BJ (cell line): ENCODE results near the gene PCGF3. TPM values are rescaled to one million over a fixed set of nuclear protein-coding genes. Genes with fewer than 3 reads are reported as not detected.

Experiments used
- CTCF ChIA-PET: fragments of 350-600 bp; formaldehyde crosslinking; extraction: SDS; loops from one replicate; lab custom pipeline; 2021; ENCODE audit warnings: antibody characterized with exemption, inconsistent platforms; lab: Yijun Ruan, JAX
- POLR2A ChIA-PET: fragments of 300-600 bp; sonication (Branson Sonifier 250); formaldehyde crosslinking; extraction: SDS; loops from one replicate; lab custom pipeline; 2021; ENCODE audit warnings: antibody characterized with exemption; lab: Charles Lee
- DNase-seq: peaks from one replicate; pipeline ENCODE4 v3.0.0-alpha.2; 2011; ENCODE audit warnings: low read depth
- H3K27me3 ChIP-seq: 2 replicates; pipeline ENCODE4 v1.6.0; 2011; ENCODE audit warnings: low read length; ENCODE audit not compliant: control insufficient read depth, insufficient read depth
- H3K36me3 ChIP-seq: 2 replicates; pipeline ENCODE4 v1.5.1; 2011; ENCODE audit warnings: low read length; ENCODE audit not compliant: control insufficient read depth, insufficient read depth
- H3K4me3 ChIP-seq: 2 replicates; pipeline ENCODE4 v1.5.1; 2011; ENCODE audit warnings: low read depth, mild to moderate bottlenecking, control low read depth, low read length
- polyA plus RNA-seq: library from polyadenylated mRNA; depleted of rRNA; stranded (reverse); fragments of >200 nt; gene quantifications from 2 replicates; pipeline ENCODE4 v1.2.3, GENCODE V29; 2011
- TF ChIP-seq, protein P1 (sequence below): IDR thresholded peaks from 2 replicates; pipeline ENCODE4 v1.5.1; 2011; ENCODE audit warnings: low read depth, mild to moderate bottlenecking, control low read depth, inconsistent platforms, low read length, moderate library complexity; ENCODE audit not compliant: insufficient read depth

The PCGF3 gene
- polyA plus RNA-seq, 1 experiment, result 37.6 TPM

DNA sequence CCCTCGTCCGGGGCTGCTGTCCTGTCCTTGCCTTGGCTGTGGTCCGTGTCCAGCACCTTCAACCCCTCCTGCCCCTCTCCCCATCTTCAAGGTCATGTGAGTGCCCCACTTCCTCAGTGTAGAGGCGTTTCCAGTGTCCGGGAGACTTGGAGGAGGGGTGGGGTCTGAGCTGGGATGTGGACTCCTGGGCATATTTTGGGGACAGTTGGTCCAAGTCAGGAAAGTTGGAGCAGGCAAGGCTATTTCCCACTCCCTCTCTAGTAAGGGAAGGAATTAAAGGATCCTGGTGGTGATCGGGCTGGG is 3.0 kb downstream of the PCGF3 start:
- Histone ChIP-seq H3K4me3 (no peak overlapping the region), H3K36me3 (peaks cover 5% of the 10 kb centered on the region; the same call in 1 of the 2 replicates), H3K27me3 (no peaks in the 10 kb centered on the region)
- CTCF ChIA-PET, result interaction anchor here (1.7 kb wide), 1 partner anchor 33 kb away, joined by 4 read pairs; no protein-coding TSS in a partner anchor
- POLR2A ChIA-PET, result no interaction called here
- TF ChIP-seq, protein P1, sequence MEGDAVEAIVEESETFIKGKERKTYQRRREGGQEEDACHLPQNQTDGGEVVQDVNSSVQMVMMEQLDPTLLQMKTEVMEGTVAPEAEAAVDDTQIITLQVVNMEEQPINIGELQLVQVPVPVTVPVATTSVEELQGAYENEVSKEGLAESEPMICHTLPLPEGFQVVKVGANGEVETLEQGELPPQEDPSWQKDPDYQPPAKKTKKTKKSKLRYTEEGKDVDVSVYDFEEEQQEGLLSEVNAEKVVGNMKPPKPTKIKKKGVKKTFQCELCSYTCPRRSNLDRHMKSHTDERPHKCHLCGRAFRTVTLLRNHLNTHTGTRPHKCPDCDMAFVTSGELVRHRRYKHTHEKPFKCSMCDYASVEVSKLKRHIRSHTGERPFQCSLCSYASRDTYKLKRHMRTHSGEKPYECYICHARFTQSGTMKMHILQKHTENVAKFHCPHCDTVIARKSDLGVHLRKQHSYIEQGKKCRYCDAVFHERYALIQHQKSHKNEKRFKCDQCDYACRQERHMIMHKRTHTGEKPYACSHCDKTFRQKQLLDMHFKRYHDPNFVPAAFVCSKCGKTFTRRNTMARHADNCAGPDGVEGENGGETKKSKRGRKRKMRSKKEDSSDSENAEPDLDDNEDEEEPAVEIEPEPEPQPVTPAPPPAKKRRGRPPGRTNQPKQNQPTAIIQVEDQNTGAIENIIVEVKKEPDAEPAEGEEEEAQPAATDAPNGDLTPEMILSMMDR, result no peak
- no peak for DNase-seq

- Histone ChIP-seq H3K36me3 (peaks cover 6% of the 10 kb centered on the region; the same call in 1 of the 2 replicates), H3K4me3 (no peak overlapping the region), H3K27me3 (no peaks in the 10 kb centered on the region)
- CTCF ChIA-PET, result interaction anchor here (1.7 kb wide), 1 partner anchor 33 kb away, joined by 4 read pairs; no protein-coding TSS in a partner anchor
- DNase-seq, result no peak
- TF ChIP-seq, protein P1, result no peak
- POLR2A ChIA-PET, result no interaction called here
Measured at GRCh38 chr4:709348-709747, 3.7 kb downstream of the PCGF3 start.

DNA sequence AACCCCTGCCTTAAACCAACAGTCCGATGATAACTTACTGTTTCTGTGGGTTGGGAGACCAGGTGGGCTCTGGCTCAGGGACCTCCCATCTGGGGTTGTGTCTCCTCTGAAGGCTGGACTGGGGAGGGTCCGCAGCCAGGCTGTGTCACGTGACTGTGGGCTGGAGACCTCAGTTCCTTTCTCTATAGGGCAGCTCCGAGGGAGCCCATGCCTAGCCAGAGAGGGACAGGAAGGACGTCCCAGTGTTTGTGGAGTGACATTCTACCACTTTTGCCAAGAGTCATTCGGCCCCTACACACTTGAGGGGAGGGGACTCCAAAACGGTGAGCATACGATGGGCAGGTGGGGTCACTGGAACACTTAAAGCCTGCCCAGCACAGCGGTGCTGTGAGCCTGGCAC is 4.5 kb downstream of the PCGF3 start:
- CTCF ChIA-PET, result interaction anchor here (1.7 kb wide), 1 partner anchor 32 kb away, joined by 4 read pairs; no protein-coding TSS in a partner anchor
- peaks cover 8% of the 10 kb centered on the region; the same call in 1 of the 2 replicates for H3K36me3 ChIP-seq
- POLR2A ChIA-PET, result no interaction called here
- H3K4me3 ChIP-seq, result no peak overlapping the region
- TF ChIP-seq, protein P1, result no peak
- no peaks in the 10 kb centered on the region for H3K27me3 ChIP-seq
- no peak for DNase-seq

DNA sequence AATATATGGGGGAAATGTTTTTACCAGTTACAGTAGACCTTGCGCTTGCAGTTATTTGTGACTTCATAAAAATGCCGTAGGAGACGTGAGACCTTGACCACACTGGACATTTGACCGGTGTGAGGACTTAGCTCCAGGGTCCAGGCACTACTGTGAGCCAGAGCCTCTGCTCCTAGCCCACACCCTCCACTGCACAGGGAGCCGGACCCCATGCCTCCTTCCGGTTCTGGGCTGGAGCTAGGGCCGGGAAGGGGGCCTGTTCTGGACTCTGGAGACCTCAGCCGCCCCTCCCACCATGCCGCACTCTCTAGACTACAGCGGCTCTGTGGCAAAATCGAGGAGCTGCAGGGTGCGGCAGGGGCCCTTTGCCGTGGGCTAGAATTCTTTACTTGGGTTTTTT is 5.3 kb downstream of the PCGF3 start:
- Histone ChIP-seq H3K27me3 (no peaks in the 10 kb centered on the region), H3K4me3 (no peak overlapping the region), H3K36me3 (peaks cover 8% of the 10 kb centered on the region; the same call in 1 of the 2 replicates)
- TF ChIP-seq, protein P1, result no peak
- no peak for DNase-seq
- ChIA-PET POLR2A (no interaction called here), CTCF (interaction anchor here (0.6 kb wide), 1 partner anchor 52 kb away, joined by 3 read pairs; no protein-coding TSS in a partner anchor)

- POLR2A ChIA-PET, result no interaction called here
- TF ChIP-seq, protein P1, result no peak
- Histone ChIP-seq H3K36me3 (peaks cover 8% of the 10 kb centered on the region; the same call in 1 of the 2 replicates), H3K27me3 (no peaks in the 10 kb centered on the region), H3K4me3 (no peak overlapping the region)
- CTCF ChIA-PET, result no interaction called here
- no peak for DNase-seq
Measured at GRCh38 chr4:712093-712492, 6.5 kb downstream of the PCGF3 start.
